Left kidney (tissue), 2 donors: ENCODE data around the gene MAP2. TPM values are rescaled to one million over a fixed set of nuclear protein-coding genes. Genes with fewer than 3 reads are reported as not detected.

Source experiments
- DNase-seq: peaks from one replicate; pipeline ENCODE4 v3.0.0-alpha.2; 2013
- polyA plus RNA-seq: library from polyadenylated mRNA; unstranded; fragments of 120-200 nt; gene quantifications from one replicate; pipeline ENCODE4 v1.2.1, GENCODE V29; 2013; ENCODE audit not compliant: insufficient read length

MAP2 gene
- polyA plus RNA-seq, 1 donor: 42.7 TPM

- no peak for DNase-seq
These were observed 109.5 kb downstream of the MAP2 start for GRCh38 chr2:209533391-209533790.

DNA sequence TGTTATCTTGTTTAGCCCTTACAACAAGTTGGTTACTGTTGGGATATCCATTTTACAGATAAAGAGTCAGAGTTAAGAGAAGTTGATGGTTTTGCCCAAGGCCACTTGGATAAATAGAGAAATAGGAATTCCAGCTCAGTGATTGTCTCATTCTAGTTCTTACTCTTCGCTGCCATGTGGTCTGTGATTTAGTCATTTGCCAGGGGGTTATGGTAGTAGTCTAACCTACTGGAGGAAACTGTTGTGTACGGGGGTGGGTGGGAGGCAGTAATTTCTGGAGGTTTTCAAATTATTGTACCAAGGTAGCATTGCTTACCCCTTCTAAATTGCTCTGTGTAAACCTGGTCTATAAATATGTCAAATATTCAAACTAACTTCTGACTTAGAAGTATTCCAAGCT lies 110.4 kb downstream of the MAP2 start:
- DNase-seq: no peak

- DNase-seq: no peak
These were observed 112.5 kb downstream of the MAP2 start for GRCh38 chr2:209536363-209536762.

- DNase-seq: no peak
These were observed 123.9 kb downstream of the MAP2 start for GRCh38 chr2:209547726-209548125.

DNA sequence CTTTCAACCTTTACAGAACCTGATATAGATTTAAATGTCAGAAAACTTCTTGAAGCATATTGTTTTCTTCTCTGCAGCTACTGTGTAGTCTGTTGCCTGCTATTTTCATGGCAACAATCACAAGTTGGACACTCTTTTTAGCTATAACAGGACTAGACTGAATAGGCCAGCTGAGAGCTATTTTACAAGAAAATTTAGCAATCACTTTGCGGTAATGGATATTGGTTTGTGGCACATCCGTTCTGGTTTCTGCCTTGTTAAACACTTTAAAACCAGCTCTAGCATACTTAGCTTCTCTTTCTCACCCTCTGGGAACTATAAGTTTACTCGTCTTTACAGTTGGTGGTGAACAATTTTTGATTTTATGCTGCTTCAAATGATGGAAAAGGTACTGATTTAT lies 125.7 kb downstream of the MAP2 start:
- no peak for DNase-seq

DNA sequence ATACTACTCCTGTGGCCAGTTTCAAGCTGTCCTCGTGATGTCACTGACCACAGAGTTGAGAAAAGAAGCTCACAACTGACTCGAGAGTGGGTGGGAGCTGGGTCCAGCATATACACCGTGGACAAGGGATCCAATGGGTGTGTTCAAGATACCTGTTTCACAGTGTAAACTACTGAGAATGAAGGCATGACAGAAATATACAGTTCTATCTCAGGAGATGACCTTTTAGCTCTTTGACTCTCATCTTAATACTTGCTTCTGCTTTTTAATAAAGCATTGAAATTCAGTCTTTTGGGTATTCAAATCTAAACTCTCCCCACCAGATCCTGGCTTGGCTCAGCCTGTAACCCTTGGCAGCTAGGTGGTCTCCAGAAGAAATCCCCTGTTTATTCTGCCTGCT lies 130.1 kb downstream of the MAP2 start:
- DNase-seq: no peak

DNA sequence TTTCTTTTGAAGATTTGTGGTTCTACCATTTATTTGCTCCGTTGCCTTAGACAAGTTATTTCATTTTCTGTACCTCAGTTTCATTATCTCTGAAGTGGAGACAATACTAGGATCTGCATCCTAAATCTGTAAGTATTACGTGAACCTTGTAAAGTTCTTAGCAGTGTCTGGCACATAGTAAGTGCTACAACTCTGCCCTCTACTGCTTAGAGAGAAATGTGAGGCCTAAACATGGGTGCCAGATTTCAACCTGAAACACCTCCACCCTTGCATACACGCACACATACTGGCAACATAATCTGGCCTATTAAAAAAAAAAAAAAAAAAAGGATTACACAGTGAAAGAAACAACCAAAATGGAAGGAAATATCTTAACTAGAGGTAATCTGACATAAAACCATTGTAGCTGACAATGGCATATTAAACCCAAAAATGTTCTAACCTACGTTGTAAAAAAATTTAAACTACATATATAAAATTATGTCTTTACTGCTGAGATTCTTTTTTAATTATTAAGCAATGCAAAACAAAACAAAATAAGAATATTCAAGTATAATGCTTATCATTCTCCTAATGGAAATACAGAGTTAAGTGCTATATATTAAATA lies 132.6 kb downstream of the MAP2 start:
- DNase-seq: no peak

GRCh38 chr2:209560911-209561310 lies 137.1 kb downstream of the MAP2 start:
- no peak for DNase-seq

GRCh38 chr2:209563453-209563852 lies 139.6 kb downstream of the MAP2 start:
- no peak for DNase-seq

GRCh38 chr2:209564816-209565215 lies 141.0 kb downstream of the MAP2 start:
- DNase-seq: no peak

GRCh38 chr2:209565896-209566582 lies 142.2 kb downstream of the MAP2 start:
- DNase-seq: no peak

DNA sequence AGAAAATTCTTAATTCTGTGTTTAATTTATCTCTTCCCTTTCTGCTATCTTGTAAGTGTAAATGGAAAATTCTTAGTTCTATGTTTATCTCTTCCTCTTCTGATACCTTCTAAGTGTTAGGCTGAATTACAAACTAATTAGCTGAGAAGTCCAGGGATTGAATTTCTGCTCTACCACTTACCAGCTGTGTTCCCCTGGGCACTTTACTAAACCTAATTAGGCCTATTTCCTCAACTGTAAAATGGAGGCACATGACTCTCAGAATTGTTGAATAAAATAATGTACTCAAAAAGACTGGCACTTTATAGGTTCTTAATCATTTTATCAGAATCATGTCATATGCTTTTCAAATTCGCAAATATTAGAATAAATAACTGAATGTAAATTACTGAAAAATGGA lies 146.3 kb downstream of the MAP2 start:
- DNase-seq: no peak

- DNase-seq: no peak
These were observed 150.7 kb downstream of the MAP2 start for GRCh38 chr2:209574515-209574914.

DNA sequence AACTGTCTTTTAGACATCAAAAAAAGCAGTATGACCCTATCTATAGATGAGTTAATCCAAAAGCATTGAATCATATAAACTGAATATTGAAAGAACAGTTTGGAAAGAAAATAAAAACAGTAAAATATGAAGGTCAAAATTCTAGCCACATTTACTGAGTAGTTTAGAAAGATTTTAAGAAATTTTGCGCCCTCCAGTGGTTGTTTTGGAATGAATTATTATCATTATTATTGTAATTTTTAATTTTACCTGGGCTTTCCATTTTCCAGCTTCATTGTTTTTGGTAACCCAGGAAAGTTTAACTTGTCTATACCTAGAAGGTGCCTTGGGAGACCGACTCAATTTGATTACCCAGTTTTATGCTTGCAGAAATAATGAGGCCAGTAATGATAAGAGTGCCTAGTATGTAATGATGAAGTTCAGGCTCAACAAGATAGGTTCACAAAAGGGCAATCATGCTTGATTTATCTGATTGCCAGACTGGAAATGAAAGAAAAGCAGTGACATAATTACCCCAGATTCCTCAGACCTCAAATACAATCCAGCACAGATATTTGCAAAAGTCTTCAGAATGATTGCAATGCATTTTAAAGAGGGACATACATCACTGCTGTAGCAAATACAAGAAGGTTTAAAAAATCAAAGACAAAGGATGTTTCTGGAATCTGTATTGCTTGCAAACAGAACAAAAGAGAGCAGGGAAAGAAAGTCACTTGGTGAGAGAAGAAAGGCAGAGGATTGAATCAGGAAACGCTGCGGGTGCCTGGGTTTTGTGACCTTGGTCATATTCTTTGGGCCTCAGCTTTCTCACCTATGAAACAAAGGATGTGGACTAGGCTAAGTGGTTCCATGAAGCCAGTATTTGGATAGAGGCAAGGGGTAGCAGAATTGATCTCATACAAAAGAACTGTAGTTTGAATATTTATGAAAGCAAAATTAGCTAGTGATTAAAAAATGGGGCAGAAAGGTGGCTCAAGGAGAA lies 153.8 kb downstream of the MAP2 start:
- no peak for DNase-seq

- no peak for DNase-seq
These were observed 154.7 kb downstream of the MAP2 start for GRCh38 chr2:209578394-209579001.

GRCh38 chr2:209579230-209579749 lies 155.4 kb downstream of the MAP2 start:
- peak; percentile 49 for DNase-seq

GRCh38 chr2:209581040-209581439 lies 157.2 kb downstream of the MAP2 start:
- DNase-seq: no peak

DNA sequence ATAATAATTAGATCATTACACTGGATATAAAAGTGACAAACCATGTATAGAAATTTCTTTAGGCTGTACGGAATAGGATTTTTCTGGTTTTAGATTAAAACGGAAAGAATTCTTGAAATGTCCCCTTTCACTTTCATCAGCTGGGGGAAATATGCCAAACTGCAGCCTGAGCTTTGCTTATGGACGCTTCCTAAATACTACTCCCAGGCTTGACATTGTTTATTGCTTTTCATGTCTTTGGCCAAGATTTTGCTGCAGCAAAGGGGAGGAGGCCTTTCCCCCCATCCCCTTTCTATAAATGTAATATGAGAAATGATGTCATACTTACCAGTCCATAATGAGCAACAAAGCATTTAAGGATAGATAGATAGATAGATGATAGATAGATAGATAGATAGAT lies 158.4 kb downstream of the MAP2 start:
- no peak for DNase-seq

GRCh38 chr2:209584472-209584871 lies 160.6 kb downstream of the MAP2 start:
- DNase-seq: no peak

DNA sequence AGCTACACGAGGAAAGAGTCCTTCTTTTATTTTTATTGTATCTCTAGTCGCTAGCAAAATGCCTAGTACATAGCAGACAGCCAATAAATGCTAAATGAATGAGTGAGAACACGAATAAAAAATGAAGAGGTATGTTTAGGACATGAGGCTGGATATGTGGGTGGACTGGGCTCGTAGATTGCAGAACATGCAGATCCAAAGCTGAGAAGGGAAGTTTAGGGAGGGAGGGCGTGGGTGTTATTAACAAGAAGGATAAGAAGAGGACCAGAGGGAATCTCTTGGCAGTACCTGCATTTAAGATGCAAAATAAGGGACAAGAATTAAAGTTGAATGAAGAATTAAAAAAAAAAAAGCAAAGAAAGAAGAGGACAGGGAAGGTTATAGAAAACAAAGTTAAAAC lies 161.1 kb downstream of the MAP2 start:
- DNase-seq: no peak

- no peak for DNase-seq
These were observed 167.2 kb downstream of the MAP2 start for GRCh38 chr2:209591021-209591420.

DNA sequence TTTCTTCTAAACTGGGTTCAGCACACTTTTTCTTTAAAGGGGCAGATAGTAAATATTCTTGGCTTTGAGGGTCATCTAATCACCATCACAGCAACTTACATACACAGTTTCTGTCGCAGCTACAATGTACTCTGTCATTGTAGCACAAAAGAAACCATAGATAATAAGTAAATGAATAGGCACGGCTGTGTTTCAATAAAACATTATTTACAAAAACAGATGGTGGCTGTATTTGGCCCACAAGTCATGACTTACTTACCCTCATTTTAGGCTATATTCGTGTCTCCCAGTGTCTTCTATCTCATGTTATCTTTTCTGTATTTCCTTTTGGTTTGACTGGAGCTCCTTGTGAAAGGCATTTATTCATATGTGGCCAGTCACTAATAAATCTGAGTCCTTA lies 168.3 kb downstream of the MAP2 start:
- no peak for DNase-seq
